Hepatocyte (in vitro differentiated cells): ENCODE data around the gene GTPBP2. TPM values are rescaled to one million over a fixed set of nuclear protein-coding genes. Genes with fewer than 3 reads are reported as not detected.
A peak's percentile ranks its signal among the peaks of the same experiment; 100 is the strongest.

ENCODE experiments used
- DNase-seq: peaks from one replicate; pipeline ENCODE4 v3.0.0-alpha.2; 2016; ENCODE audit warnings: low spot score
- H2AFZ ChIP-seq: fragments of 200-600 bp; sonication (generic); 2 replicates; pipeline ENCODE4 v1.6.0; 2016; ENCODE audit warnings: antibody characterized with exemption, mild to moderate bottlenecking
- H3K27ac ChIP-seq: fragments of 200-600 bp; sonication (generic); 2 replicates; pipeline ENCODE4 v1.5.1; 2016; ENCODE audit warnings: mild to moderate bottlenecking
- H3K27me3 ChIP-seq: fragments of 200-600 bp; sonication (generic); 2 replicates; pipeline ENCODE4 v1.6.1; 2016
- H3K36me3 ChIP-seq: fragments of 200-600 bp; sonication (generic); replicated peaks from 2 replicates; pipeline ENCODE4 v1.5.1; 2016; ENCODE audit warnings: low read depth; ENCODE audit not compliant: insufficient read depth
- H3K4me1 ChIP-seq: fragments of 200-600 bp; sonication (generic); 2 replicates; pipeline ENCODE4 v1.5.1; 2016; ENCODE audit warnings: mild to moderate bottlenecking, moderate library complexity; ENCODE audit not compliant: insufficient read depth
- H3K4me2 ChIP-seq: fragments of 200-600 bp; sonication (generic); 2 replicates; pipeline ENCODE4 v1.6.0; 2016
- H3K4me3 ChIP-seq: fragments of 200-600 bp; sonication (generic); 2 replicates; pipeline ENCODE4 v1.5.1; 2016; ENCODE audit warnings: mild to moderate bottlenecking
- H3K79me2 ChIP-seq: fragments of 200-600 bp; sonication (generic); 2 replicates; pipeline ENCODE4 v1.6.0; 2017; ENCODE audit warnings: mild to moderate bottlenecking
- H3K9me2 ChIP-seq: fragments of 200-600 bp; sonication (generic); replicated peaks from 2 replicates; pipeline ENCODE4 v1.6.0; 2017; ENCODE audit warnings: mild to moderate bottlenecking; ENCODE audit not compliant: insufficient read depth
- H3K9me3 ChIP-seq: fragments of 200-600 bp; sonication (generic); 2 replicates; pipeline ENCODE4 v1.5.1; 2016; ENCODE audit warnings: low read depth, mild to moderate bottlenecking
- H4K20me1 ChIP-seq: fragments of 200-600 bp; sonication (generic); 2 replicates; pipeline ENCODE4 v1.6.0; 2016; ENCODE audit warnings: mild to moderate bottlenecking; ENCODE audit not compliant: insufficient read depth, poor library complexity, severe bottlenecking
- CTCF ChIP-seq: fragments of 200-600 bp; sonication (generic); IDR thresholded peaks from 2 replicates; pipeline ENCODE4 v1.5.1; 2016; ENCODE audit warnings: antibody characterized with exemption, mild to moderate bottlenecking; ENCODE audit not compliant: poor library complexity
- EZH2 ChIP-seq: fragments of 200-600 bp; sonication (generic); IDR thresholded peaks from 2 replicates; pipeline ENCODE4 v1.6.1; 2016; ENCODE audit warnings: antibody characterized with exemption, mild to moderate bottlenecking, borderline replicate concordance
- EZH2phosphoT487 ChIP-seq: fragments of 200-600 bp; sonication (generic); IDR thresholded peaks from one replicate; pipeline ENCODE4 v1.6.1; 2018; ENCODE audit warnings: antibody characterized with exemption, mild to moderate bottlenecking, low read depth, moderate library complexity; ENCODE audit not compliant: unreplicated experiment, severe bottlenecking
- WGBS: methylation state at CpG from one replicate; pipeline ENCODE4 v1.1.6; 2016; ENCODE audit warnings: low lambda C conversion rate; ENCODE audit errors: missing lambda C conversion rate; 5-methylcytosine and 5-hydroxymethylcytosine counted together
- polyA plus RNA-seq: library from polyadenylated mRNA; unstranded; fragments of >200 nt; fragmentation: Nextera tagmentation; extraction: Ambion mirVana; gene quantifications from 2 replicates; pipeline ENCODE4 v1.2.1, GENCODE V29; 2016
- total RNA-seq: library from RNA; depleted of rRNA; stranded (reverse); fragments of >200 nt; gene quantifications from 2 replicates; pipeline ENCODE4 v1.2.3, GENCODE V29; 2014

GTPBP2 gene
- total and polyA plus RNA-seq, 2 experiments from 2014 or later: 21.9 to 59.5 TPM

GRCh38 chr6:43588194-43588593 is 40.9 kb downstream of the GTPBP2 start:
- Histone ChIP-seq H4K20me1 (no peaks in the 10 kb centered on the region), H3K4me1 (no peaks in the 10 kb centered on the region), H3K4me3 (no peak overlapping the region), H2AFZ (no peak overlapping the region), H3K36me3 (no peaks in the 10 kb centered on the region), H3K27me3 (no peaks in the 10 kb centered on the region), H3K27ac (no peak overlapping the region), H3K9me2 (no peaks in the 10 kb centered on the region), H3K79me2 (peaks cover 5% of the 10 kb centered on the region), H3K9me3 (no peaks in the 10 kb centered on the region), H3K4me2 (no peak overlapping the region)
- no peak for TF ChIP-seq EZH2phosphoT487
- no peak for TF ChIP-seq EZH2
- TF ChIP-seq CTCF: no peak
- WGBS: 98% methylated on average over 5 of the region's 5 CpGs
- DNase-seq: no peak

GRCh38 chr6:43584892-43585570 is 44.0 kb downstream of the GTPBP2 start:
- H2AFZ ChIP-seq: no peak overlapping the region
- H3K27me3 ChIP-seq: no peaks in the 10 kb centered on the region
- H3K36me3 ChIP-seq: no peaks in the 10 kb centered on the region
- peaks cover 7% of the 10 kb centered on the region for H3K79me2 ChIP-seq
- H3K4me2 ChIP-seq: no peak overlapping the region
- no peak for DNase-seq
- WGBS: 96% methylated on average over 7 of the region's 7 CpGs
- no peak overlapping the region for H3K4me3 ChIP-seq
- H3K9me3 ChIP-seq: no peaks in the 10 kb centered on the region
- TF ChIP-seq EZH2: no peak
- no peaks in the 10 kb centered on the region for H3K9me2 ChIP-seq
- H3K4me1 ChIP-seq: no peaks in the 10 kb centered on the region
- H4K20me1 ChIP-seq: no peaks in the 10 kb centered on the region
- H3K27ac ChIP-seq: no peak overlapping the region

- no peak for TF ChIP-seq EZH2
- no peak for TF ChIP-seq EZH2phosphoT487
- no peak for TF ChIP-seq CTCF
- peaks cover 23% of the 10 kb centered on the region for H3K79me2 ChIP-seq
- no peak overlapping the region for H3K4me2 ChIP-seq
- no peak overlapping the region for H2AFZ ChIP-seq
- no peaks in the 10 kb centered on the region for H4K20me1 ChIP-seq
- no peaks in the 10 kb centered on the region for H3K9me3 ChIP-seq
- no peak for DNase-seq
- 88% methylated on average over 5 of the region's 5 CpGs for WGBS
- no peaks in the 10 kb centered on the region for H3K36me3 ChIP-seq
- H3K9me2 ChIP-seq: no peaks in the 10 kb centered on the region
- no peaks in the 10 kb centered on the region for H3K27me3 ChIP-seq
- no peak overlapping the region for H3K27ac ChIP-seq
- H3K4me1 ChIP-seq: peaks cover 6% of the 10 kb centered on the region
- no peak overlapping the region for H3K4me3 ChIP-seq
Observed at GRCh38 chr6:43582911-43583310, 46.2 kb downstream of the GTPBP2 start.

GRCh38 chr6:43579171-43579570 is 49.9 kb downstream of the GTPBP2 start:
- Histone ChIP-seq H3K4me1 (peaks cover 13% of the 10 kb centered on the region), H4K20me1 (no peaks in the 10 kb centered on the region), H3K9me3 (no peaks in the 10 kb centered on the region), H3K79me2 (peaks cover 49% of the 10 kb centered on the region), H2AFZ (no peak overlapping the region), H3K27ac (no peak overlapping the region), H3K4me3 (no peak overlapping the region), H3K36me3 (no peaks in the 10 kb centered on the region), H3K9me2 (no peaks in the 10 kb centered on the region), H3K27me3 (no peaks in the 10 kb centered on the region), H3K4me2 (peak overlapping the region; percentile 24)
- no peak for TF ChIP-seq EZH2phosphoT487
- no peak for TF ChIP-seq EZH2
- TF ChIP-seq CTCF: no peak
- no peak for DNase-seq
- WGBS: 93% methylated on average over 2 of the region's 2 CpGs
